H54 (cell line): ENCODE data around the gene GRIK2.
"Not testable (repeated sequence)": the region's sequence is repeated elsewhere in the genome, so short reads cannot be mapped to it uniquely, and the experiment has no call there.

Source experiments
- DNase-seq: peaks from one replicate; pipeline ENCODE4 v3.0.0; 2011; ENCODE audit warnings: low spot score, mixed read lengths; ENCODE audit not compliant: insufficient read length
- FAIRE-seq: peaks from 3 replicates; lab custom pipeline; 2011; peaks lifted over from hg19 to GRCh38; lab: Jason Lieb, UNC
- POLR2A ChIP-seq: IDR thresholded peaks from 2 replicates; pipeline ENCODE4 v1.6.1; 2011; ENCODE audit warnings: low read depth, mild to moderate bottlenecking, low read length

Gene GRIK2

GRCh38 chr6:102022281-102022680 lies 628.8 kb downstream of the GRIK2 start:
- no peak for DNase-seq
- no peak for TF ChIP-seq POLR2A
- no peak for FAIRE-seq

GRCh38 chr6:102022803-102023202 lies 629.3 kb downstream of the GRIK2 start:
- DNase-seq (no peak), FAIRE-seq (no peak)

GRCh38 chr6:102023977-102024657 lies 630.6 kb downstream of the GRIK2 start:
- DNase-seq, result no peak
- TF ChIP-seq POLR2A, result no peak
- no peak for FAIRE-seq

More at GRCh38 chr6:102022803-102023202, 629.3 kb downstream of the GRIK2 start:
- no peak for TF ChIP-seq POLR2A

GRCh38 chr6:102026649-102027048 lies 633.1 kb downstream of the GRIK2 start:
- FAIRE-seq (no peak), DNase-seq (no peak)
- no peak for TF ChIP-seq POLR2A

- no peak for TF ChIP-seq POLR2A
- DNase-seq (no peak), FAIRE-seq (no peak)
Observed at GRCh38 chr6:102028176-102028575, 634.7 kb downstream of the GRIK2 start.

- DNase-seq, result no peak
- no peak for TF ChIP-seq POLR2A
- no peak for FAIRE-seq
Observed at GRCh38 chr6:102038964-102039363, 645.5 kb downstream of the GRIK2 start.

GRCh38 chr6:102039441-102039840 lies 645.9 kb downstream of the GRIK2 start:
- no peak for FAIRE-seq
- DNase-seq, result no peak
- TF ChIP-seq POLR2A, result no peak

- no peak for DNase-seq
- TF ChIP-seq POLR2A, result no peak
- no peak for FAIRE-seq
Observed at GRCh38 chr6:102051001-102051400, 657.5 kb downstream of the GRIK2 start.

GRCh38 chr6:102051720-102052119 lies 658.2 kb downstream of the GRIK2 start:
- TF ChIP-seq POLR2A, result no peak
- DNase-seq (no peak), FAIRE-seq (no peak)

GRCh38 chr6:102064142-102064541 lies 670.6 kb downstream of the GRIK2 start:
- TF ChIP-seq POLR2A, result no peak
- DNase-seq (no peak), FAIRE-seq (no peak)

GRCh38 chr6:102066301-102066700 lies 672.8 kb downstream of the GRIK2 start:
- TF ChIP-seq POLR2A, result no peak
- DNase-seq (no peak), FAIRE-seq (no peak)

- no peak for TF ChIP-seq POLR2A
- FAIRE-seq, result no peak
- DNase-seq, result no peak
Observed at GRCh38 chr6:102068349-102068929, 674.9 kb downstream of the GRIK2 start.

- no peak for TF ChIP-seq POLR2A
- FAIRE-seq (no peak), DNase-seq (no peak)
Observed at GRCh38 chr6:102075539-102075938, 682.0 kb downstream of the GRIK2 start.

- no peak for DNase-seq
- no peak for FAIRE-seq
- TF ChIP-seq POLR2A, result no peak
Observed at GRCh38 chr6:102085257-102085656, 691.7 kb downstream of the GRIK2 start.

GRCh38 chr6:102088160-102088559 lies 694.7 kb downstream of the GRIK2 start:
- FAIRE-seq, DNase-seq: not testable (repeated sequence)

- TF ChIP-seq POLR2A, result no peak
- DNase-seq (no peak), FAIRE-seq (no peak)
Observed at GRCh38 chr6:102114402-102114801, 720.9 kb downstream of the GRIK2 start.
